H1 (cell line): ENCODE data around the gene NOP9. TPM values are rescaled to one million over a fixed set of nuclear protein-coding genes. Genes with fewer than 3 reads are reported as not detected.
A peak's percentile ranks its signal among the peaks of the same experiment; 100 is the strongest.

Experiments used
- CTCF ChIA-PET: fragments of 300-600 bp; sonication (Branson Sonifier 250); formaldehyde crosslinking; loops from one replicate; lab custom pipeline; 2021; ENCODE audit not compliant: partially characterized antibody; lab: Charles Lee
- POLR2A ChIA-PET: fragments of 300-600 bp; sonication (Branson Sonifier 250); formaldehyde crosslinking; loops from one replicate; lab custom pipeline; 2021; ENCODE audit warnings: inconsistent platforms; ENCODE audit not compliant: partially characterized antibody; lab: Charles Lee
- DNase-seq, 2 experiments: peaks; one replicate each; pipeline versions ENCODE4 v3.0.0 to v3.0.0-alpha.2; 2010 to 2022; ENCODE audit warnings: low spot score in 2 of 2, low read depth in 1 of 2, mixed read lengths in 1 of 2
- FAIRE-seq: peaks from 2 replicates; lab custom pipeline; 2011; peaks lifted over from hg19 to GRCh38; lab: Jason Lieb, UNC
- H2AFZ ChIP-seq: 2 replicates; pipeline ENCODE4 v1.8.1; 2012; ENCODE audit warnings: low read length, inconsistent platforms
- H2AK5ac ChIP-seq: 2 replicates; pipeline ENCODE4 v1.6.1; 2013; ENCODE audit warnings: low read depth, low read length
- H2BK120ac ChIP-seq: replicated peaks from 2 replicates; pipeline ENCODE3; 2013; ENCODE audit warnings: low read depth, low read length, inconsistent platforms
- H2BK12ac ChIP-seq: 2 replicates; pipeline ENCODE4 v1.6.1; 2013; ENCODE audit warnings: low read depth, low read length
- H2BK15ac ChIP-seq: 2 replicates; pipeline ENCODE4 v1.6.1; 2013; ENCODE audit warnings: low read length
- H2BK20ac ChIP-seq: 2 replicates; pipeline ENCODE4 v1.6.1; 2013; ENCODE audit warnings: low read length
- H2BK5ac ChIP-seq: 2 replicates; pipeline ENCODE4 v1.6.1; 2013; ENCODE audit warnings: low read depth, low read length
- H3K14ac ChIP-seq: 2 replicates; pipeline ENCODE4 v1.6.1; 2013; ENCODE audit warnings: inconsistent platforms; ENCODE audit not compliant: insufficient read length
- H3K18ac ChIP-seq: 2 replicates; pipeline ENCODE4 v1.6.1; 2013; ENCODE audit warnings: low read length; ENCODE audit errors: extremely low read depth
- H3K23ac ChIP-seq: 2 replicates; pipeline ENCODE4 v1.6.1; 2013; ENCODE audit warnings: inconsistent platforms; ENCODE audit not compliant: insufficient read length
- H3K23me2 ChIP-seq: 2 replicates; pipeline ENCODE4 v1.6.1; 2013; ENCODE audit warnings: low read depth, low read length
- H3K27ac ChIP-seq: 2 replicates; pipeline ENCODE4 v1.6.1; 2011; ENCODE audit warnings: low read depth, low read length, inconsistent platforms
- H3K27me3 ChIP-seq, 4 experiments: replicated peaks in 1 of 4; 1 replicate in 1 of 4; 2 replicates in 3 of 4; pipeline versions ENCODE4 v1.6.1 to v1.8.1; 2011 to 2013; ENCODE audit warnings: low read length in 3 of 4, mild to moderate bottlenecking in 3 of 4, inconsistent platforms in 2 of 4, mixed read lengths in 2 of 4, moderate library complexity in 1 of 4; ENCODE audit not compliant: control insufficient read depth in 3 of 4, insufficient read depth in 3 of 4; ENCODE audit errors: extremely low read depth in 1 of 4
- H3K36me3 ChIP-seq, 4 experiments: 2 replicates each; pipeline versions ENCODE4 v1.6.1 to v1.8.1; 2011 to 2013; ENCODE audit warnings: mild to moderate bottlenecking in 4 of 4, low read length in 3 of 4, moderate library complexity in 2 of 4, control low read depth in 1 of 4, inconsistent platforms in 1 of 4; ENCODE audit not compliant: insufficient read depth in 4 of 4, control insufficient read depth in 2 of 4
- H3K4ac ChIP-seq: replicated peaks from 2 replicates; pipeline ENCODE3; 2013; ENCODE audit warnings: low read length, low read depth, mixed read lengths, inconsistent platforms; ENCODE audit not compliant: insufficient read length
- H3K4me1 ChIP-seq, 4 experiments: replicated peaks in 1 of 4; 1 replicate in 1 of 4; 2 replicates in 3 of 4; pipeline versions ENCODE4 v1.6.1 to v1.8.1; 2011 to 2013; ENCODE audit warnings: low read length in 3 of 4, inconsistent platforms in 2 of 4, mixed read lengths in 1 of 4; ENCODE audit not compliant: insufficient read depth in 4 of 4, control insufficient read depth in 3 of 4
- H3K4me2 ChIP-seq, 2 experiments: 2 replicates each; pipeline versions ENCODE4 v1.6.1 to v1.8.1; 2011 to 2013; ENCODE audit warnings: low read depth in 2 of 2, low read length in 2 of 2, control low read depth in 1 of 2, inconsistent platforms in 1 of 2, mild to moderate bottlenecking in 1 of 2; ENCODE audit not compliant: insufficient read depth in 1 of 2
- H3K4me3 ChIP-seq, 4 experiments: fragments of 200-600, 300-600 bp in 1 of 4; sonication (generic), shearing (Covaris generic), sonication (Bioruptor Twin) in 1 of 4; 2 replicates each; pipeline versions ENCODE4 v1.5.1 to v1.8.1; 2011 to 2016; ENCODE audit warnings: low read length in 4 of 4, low read depth in 3 of 4, control low read depth in 2 of 4, inconsistent platforms in 2 of 4, mild to moderate bottlenecking in 2 of 4, mixed read lengths in 1 of 4, moderate library complexity in 1 of 4; ENCODE audit not compliant: insufficient read depth in 2 of 4; ENCODE audit errors: extremely low read depth in 1 of 4
- H3K56ac ChIP-seq: replicated peaks from 2 replicates; pipeline ENCODE3; 2013; ENCODE audit warnings: low read depth, mild to moderate bottlenecking, mixed read lengths, low read length, inconsistent platforms; ENCODE audit not compliant: insufficient read length
- H3K79me1 ChIP-seq: 2 replicates; pipeline ENCODE4 v1.6.1; 2013; ENCODE audit warnings: low read depth, low read length, control low read depth
- H3K79me2 ChIP-seq, 2 experiments: 2 replicates each; pipeline versions ENCODE4 v1.6.1 to v1.8.1; 2012 to 2013; ENCODE audit warnings: low read length in 2 of 2, mild to moderate bottlenecking in 2 of 2, inconsistent platforms in 1 of 2; ENCODE audit not compliant: insufficient read depth in 2 of 2, control insufficient read depth in 1 of 2
- H3K9ac ChIP-seq, 4 experiments: replicated peaks in 1 of 4; 1 replicate in 1 of 4; 2 replicates in 3 of 4; pipeline versions ENCODE4 v1.6.1 to v1.8.1; 2011 to 2013; ENCODE audit warnings: low read depth in 3 of 4, low read length in 3 of 4, control low read depth in 2 of 4, mild to moderate bottlenecking in 2 of 4, moderate library complexity in 2 of 4, inconsistent platforms in 1 of 4; ENCODE audit errors: extremely low read depth in 1 of 4
- H3K9me3 ChIP-seq, 2 experiments: 2 replicates each; pipeline versions ENCODE4 v1.6.1 to v1.8.1; 2012 to 2013; ENCODE audit warnings: mild to moderate bottlenecking in 2 of 2, moderate library complexity in 2 of 2, control low read depth in 1 of 2, inconsistent platforms in 1 of 2, low read depth in 1 of 2, low read length in 1 of 2, mixed read lengths in 1 of 2; ENCODE audit not compliant: insufficient read depth in 2 of 2
- H4K20me1 ChIP-seq, 2 experiments: replicated peaks in 1 of 2; 2 replicates each; pipeline versions ENCODE3 to v1.8.1; 2011 to 2013; ENCODE audit warnings: inconsistent platforms in 2 of 2, low read length in 2 of 2, mild to moderate bottlenecking in 1 of 2; ENCODE audit not compliant: insufficient read depth in 2 of 2, control insufficient read depth in 1 of 2
- H4K5ac ChIP-seq: 2 replicates; pipeline ENCODE4 v1.6.1; 2013; ENCODE audit warnings: low read length, low read depth, mixed read lengths, inconsistent platforms; ENCODE audit not compliant: insufficient read length
- H4K8ac ChIP-seq: 2 replicates; pipeline ENCODE4 v1.8.0; 2013; ENCODE audit warnings: mild to moderate bottlenecking, moderate library complexity, low read length, inconsistent platforms; ENCODE audit not compliant: insufficient read depth; ENCODE audit errors: extremely low read depth
- H4K91ac ChIP-seq: replicated peaks from 2 replicates; pipeline ENCODE3; 2013; ENCODE audit warnings: low read length, mixed read lengths, inconsistent platforms; ENCODE audit not compliant: insufficient read length
- ASH2L ChIP-seq: fragments of 200-600, 300-600 bp; sonication (generic); IDR thresholded peaks from one replicate; pipeline ENCODE4 v1.7.1; 2017; ENCODE audit warnings: low read length
- CBX5 ChIP-seq: fragments of 300-800, 300-1000 bp; sonication (generic); IDR thresholded peaks from 2 replicates; pipeline ENCODE4 v1.7.1; 2016; ENCODE audit warnings: antibody characterized with exemption, low read length, low read depth
- CBX8 ChIP-seq: fragments of 300-800, 300-1000 bp; sonication (generic); IDR thresholded peaks from 2 replicates; pipeline ENCODE4 v1.7.1; 2016; ENCODE audit warnings: low read depth, low read length, borderline replicate concordance
- HDAC2 ChIP-seq, 2 experiments: fragments of 300-600 bp in 1 of 2; sonication (generic) in 1 of 2; IDR thresholded peaks; 2 replicates each; pipeline ENCODE4 v1.6.1; 2011 to 2012; ENCODE audit warnings: low read depth in 2 of 2, low read length in 2 of 2, mild to moderate bottlenecking in 2 of 2, moderate library complexity in 2 of 2, borderline replicate concordance in 1 of 2, inconsistent platforms in 1 of 2
- MAFK ChIP-seq: IDR thresholded peaks from 2 replicates; pipeline ENCODE4 v1.6.1; 2012; ENCODE audit warnings: low read depth, mild to moderate bottlenecking, improper control_type of control experiment, low read length
- NRF1 ChIP-seq: IDR thresholded peaks from 2 replicates; pipeline ENCODE4 v1.6.1; 2011; ENCODE audit warnings: mild to moderate bottlenecking, low read depth, low read length, improper control_type of control experiment
- POLR2AphosphoS5 ChIP-seq: IDR thresholded peaks from 2 replicates; pipeline ENCODE4 v1.6.1; 2011; ENCODE audit warnings: low read depth, low read length
- RXRA ChIP-seq: IDR thresholded peaks from 2 replicates; pipeline ENCODE4 v1.6.1; 2011; ENCODE audit warnings: low read depth, mild to moderate bottlenecking, low read length, moderate library complexity; ENCODE audit not compliant: insufficient read depth
- WGBS, 2 experiments: shearing (Covaris generic) in 1 of 2; methylation state at CpG; one replicate each; pipeline versions ENCODE4 v1.1.6 to v1.1.7; 2013 to 2015; ENCODE audit warnings: low lambda C conversion rate in 2 of 2, mixed read lengths in 2 of 2, inconsistent platforms in 1 of 2, low coverage in 1 of 2, missing lambda C conversion rate in 1 of 2; ENCODE audit not compliant: insufficient replicate concordance in 2 of 2, insufficient coverage in 1 of 2, insufficient read length in 1 of 2; ENCODE audit errors: extremely low coverage in 1 of 2, missing lambda C conversion rate in 1 of 2; 5-methylcytosine and 5-hydroxymethylcytosine counted together
- polyA plus RNA-seq, 7 experiments: library from polyadenylated mRNA; depleted of rRNA in 3 of 7; stranded (reverse) in 5 of 7; unstranded in 2 of 7; fragments of >200 nt in 5 of 7; fragments of 200-250 nt in 2 of 7; gene quantifications; 1 replicate in 5 of 7; 2 replicates in 1 of 7; 4 replicates in 1 of 7; pipeline versions ENCODE4 v1.2.1 to v1.2.3, GENCODE V29; 2011 to 2013; ENCODE audit warnings: missing spikeins in 2 of 7, mixed read lengths in 2 of 7
- total RNA-seq: library from RNA; stranded (reverse); fragmentation: NEBNext Ultra II Directional; extraction: Animal tissue kit (Norgen Biotek cat#: 25700); gene quantifications from 2 replicates; pipeline ENCODE4 v1.2.1, GENCODE V29; 2021
- TF ChIP-seq, protein P1 (sequence below): IDR thresholded peaks from 2 replicates; pipeline ENCODE4 v1.6.1; 2012; ENCODE audit warnings: inconsistent platforms
- TF ChIP-seq, protein P2 (sequence below), 3 experiments: IDR thresholded peaks; 1 replicate in 2 of 3; 2 replicates in 1 of 3; pipeline versions ENCODE4 v1.5.1 to v1.6.1; 2011; ENCODE audit warnings: low read length in 3 of 3, mild to moderate bottlenecking in 3 of 3, inconsistent platforms in 2 of 3, low read depth in 1 of 3, moderate library complexity in 1 of 3; ENCODE audit not compliant: insufficient read depth in 1 of 3; ENCODE audit errors: control extremely low read depth in 1 of 3

NOP9 gene
- total and polyA plus RNA-seq, 2 of the 8 experiments (the other 6 are each of a cell fraction or from before 2014, with no cell fraction given), result 17.8 to 34.8 TPM

DNA sequence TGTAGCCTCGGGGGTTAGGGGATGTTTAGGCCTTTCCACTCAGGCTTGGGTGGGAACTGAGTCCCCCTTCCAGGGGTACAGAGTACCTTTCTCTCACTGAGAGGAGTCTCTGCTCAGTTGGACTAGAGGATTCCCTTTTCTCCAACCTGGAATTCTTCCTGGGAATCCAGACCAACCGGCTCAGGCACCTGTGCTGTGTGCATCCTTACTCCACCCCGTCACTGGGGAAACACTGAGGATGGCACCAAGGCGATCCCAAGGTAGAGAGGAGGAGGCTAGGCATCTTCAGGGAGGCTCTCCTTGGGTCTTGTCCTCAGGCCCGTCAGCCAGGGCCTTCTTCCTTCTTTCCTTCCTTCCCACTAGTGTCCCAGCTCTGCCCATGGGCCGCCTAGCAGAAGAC, 35.8 kb upstream of the NOP9 start:
- Histone ChIP-seq H3K36me3 (no peaks in the 10 kb centered on the region; a peak in 3 of 8 replicates), H3K79me2 (no peaks in the 10 kb centered on the region), H3K9me3 (no peaks in the 10 kb centered on the region), H2AK5ac (no peak overlapping the region), H3K4ac (no peak overlapping the region), H4K20me1 (peaks cover 0 to 2% of the 10 kb centered on the region in 2 experiments), H3K4me1 (peaks cover 0 to 2% (median 0%) of the 10 kb centered on the region in 4 experiments; a peak in 1 of 7 replicates), H2BK20ac (no peak overlapping the region), H3K56ac (no peak overlapping the region), H3K79me1 (no peaks in the 10 kb centered on the region), H3K27ac (no peak overlapping the region), H4K8ac (no peak overlapping the region; the same call in 1 of the 2 replicates), H3K9ac (no peak overlapping the region), H2AFZ (no peak overlapping the region), H3K23me2 (0 out of 2 replicates have a peak, but pooled peaks cover 1% of the 10 kb centered on the region), H3K27me3 (no peaks in the 10 kb centered on the region), H3K4me2 (no peak overlapping the region), H3K23ac (no peak overlapping the region), H4K91ac (no peak overlapping the region), H3K18ac (no peak overlapping the region; the same call in 1 of the 2 replicates), H4K5ac (no peak overlapping the region), H2BK120ac (no peak overlapping the region), H3K14ac (no peak overlapping the region), H2BK5ac (no peak overlapping the region), H2BK15ac (no peak overlapping the region), H3K4me3 (no peak overlapping the region), H2BK12ac (0 out of 2 replicates have a peak overlapping the region, but pooled peaks have one; percentile 27)
- ChIA-PET CTCF (interaction anchor here (0.7 to 6.2 kb wide), 7 partner anchors 8 to 68 kb away, joined by 3 to 30 read pairs (median 9); partner anchors contain the start of gene TINF2), POLR2A (interaction anchor here (0.8 to 2.5 kb wide), 8 partner anchors 11 to 161 kb away, joined by 3 to 12 read pairs (median 4); partner anchors contain the start of genes CIDEB and TINF2)
- WGBS, 2 experiments, result 95% methylated on average over 5 of the region's 6 CpGs; no CpG with 5 or more reads in 1 of the 2 experiments
- FAIRE-seq (no peak), DNase-seq (no peak)
- TF ChIP-seq NRF1 (no peak), HDAC2 (IDR thresholded peaks at IDR 0.05; ENCODE audit: borderline replicate concordance in 1 of 2, low read depth in 2 of 2, low read length in 2 of 2) (no peak), RXRA (no peak), CBX5 (no peak), ASH2L (no peak), CBX8 (no peak), POLR2AphosphoS5 (no peak), MAFK (no peak)
- TF ChIP-seq, protein P1, sequence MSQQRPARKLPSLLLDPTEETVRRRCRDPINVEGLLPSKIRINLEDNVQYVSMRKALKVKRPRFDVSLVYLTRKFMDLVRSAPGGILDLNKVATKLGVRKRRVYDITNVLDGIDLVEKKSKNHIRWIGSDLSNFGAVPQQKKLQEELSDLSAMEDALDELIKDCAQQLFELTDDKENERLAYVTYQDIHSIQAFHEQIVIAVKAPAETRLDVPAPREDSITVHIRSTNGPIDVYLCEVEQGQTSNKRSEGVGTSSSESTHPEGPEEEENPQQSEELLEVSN, result no peak
- TF ChIP-seq, protein P2, sequence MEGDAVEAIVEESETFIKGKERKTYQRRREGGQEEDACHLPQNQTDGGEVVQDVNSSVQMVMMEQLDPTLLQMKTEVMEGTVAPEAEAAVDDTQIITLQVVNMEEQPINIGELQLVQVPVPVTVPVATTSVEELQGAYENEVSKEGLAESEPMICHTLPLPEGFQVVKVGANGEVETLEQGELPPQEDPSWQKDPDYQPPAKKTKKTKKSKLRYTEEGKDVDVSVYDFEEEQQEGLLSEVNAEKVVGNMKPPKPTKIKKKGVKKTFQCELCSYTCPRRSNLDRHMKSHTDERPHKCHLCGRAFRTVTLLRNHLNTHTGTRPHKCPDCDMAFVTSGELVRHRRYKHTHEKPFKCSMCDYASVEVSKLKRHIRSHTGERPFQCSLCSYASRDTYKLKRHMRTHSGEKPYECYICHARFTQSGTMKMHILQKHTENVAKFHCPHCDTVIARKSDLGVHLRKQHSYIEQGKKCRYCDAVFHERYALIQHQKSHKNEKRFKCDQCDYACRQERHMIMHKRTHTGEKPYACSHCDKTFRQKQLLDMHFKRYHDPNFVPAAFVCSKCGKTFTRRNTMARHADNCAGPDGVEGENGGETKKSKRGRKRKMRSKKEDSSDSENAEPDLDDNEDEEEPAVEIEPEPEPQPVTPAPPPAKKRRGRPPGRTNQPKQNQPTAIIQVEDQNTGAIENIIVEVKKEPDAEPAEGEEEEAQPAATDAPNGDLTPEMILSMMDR (IDR thresholded peaks at IDR 0.05; ENCODE audit: control extremely low read depth in 1 of 3, insufficient read depth in 1 of 3, low read depth in 1 of 3, low read length in 3 of 3), result no peak
